GM23248 (cell line): Measurements from ENCODE around the gene AIFM1.

Source experiments
- EZH2 ChIP-seq: fragments of 200-600 bp; sonication (generic); IDR thresholded peaks from 2 replicates; pipeline ENCODE4 v1.6.1; 2018; ENCODE audit warnings: antibody characterized with exemption, mild to moderate bottlenecking; ENCODE audit not compliant: insufficient read depth, poor library complexity, severe bottlenecking
- EZH2phosphoT487 ChIP-seq: fragments of 200-600 bp; sonication (generic); IDR thresholded peaks from 2 replicates; pipeline ENCODE4 v1.6.1; 2018; ENCODE audit warnings: antibody characterized with exemption, moderate library complexity, mild to moderate bottlenecking, low read depth; ENCODE audit not compliant: insufficient read depth

- TF ChIP-seq EZH2phosphoT487: no peak
- no peak for TF ChIP-seq EZH2
These were observed 25.2 kb upstream of the AIFM1 start for GRCh38 chrX:130190801-130191200.
